WTC11 (cell line): Measurements from ENCODE around the gene NINL. TPM values are rescaled to one million over a fixed set of nuclear protein-coding genes. Genes with fewer than 3 reads are reported as not detected.

Experiments
- ATAC-seq: fragments of 200-7000 bp; cut with Tn5 transposase; 2 replicates; pipeline ENCODE4 v1.10.0; 2021; ENCODE audit warnings: mild to moderate bottlenecking, moderate library complexity
- CTCF ChIA-PET: fragments of 300-600 bp; sonication (Branson Sonifier 250); formaldehyde crosslinking; loops from one replicate; lab custom pipeline; 2021; ENCODE audit warnings: antibody characterized with exemption; lab: Charles Lee
- POLR2A ChIA-PET: fragments of 350-600 bp; sonication (Branson Sonifier 250); formaldehyde crosslinking; loops from one replicate; lab custom pipeline; 2021; ENCODE audit warnings: antibody characterized with exemption; lab: Charles Lee
- DNase-seq: peaks from one replicate; pipeline ENCODE4 v3.0.0; 2021; ENCODE audit warnings: low spot score
- H3K27ac Mint-ChIP-seq: 2 replicates; pipeline ENCODE4 v1.8.0; 2021; ENCODE audit warnings: mixed read lengths
- H3K27me3 Mint-ChIP-seq: 2 replicates; pipeline ENCODE4 v1.8.0; 2021; ENCODE audit warnings: low read depth, mild to moderate bottlenecking, moderate library complexity, mixed read lengths
- H3K36me3 Mint-ChIP-seq: 2 replicates; pipeline ENCODE4 v1.8.0; 2021; ENCODE audit warnings: mixed read lengths
- H3K4me1 Mint-ChIP-seq: 2 replicates; pipeline ENCODE4 v1.8.0; 2022; ENCODE audit warnings: mixed read lengths
- H3K4me3 Mint-ChIP-seq: 2 replicates; pipeline ENCODE4 v1.8.0; 2021; ENCODE audit warnings: mild to moderate bottlenecking, moderate library complexity, mixed read lengths
- H3K9me3 Mint-ChIP-seq: 2 replicates; pipeline ENCODE4 v1.8.0; 2021; ENCODE audit warnings: mixed read lengths
- ATF1 ChIP-seq: sonication (generic); formaldehyde crosslinking; IDR thresholded peaks from 2 replicates; pipeline ENCODE4 v1.8.1; 2023; ENCODE audit warnings: mild to moderate bottlenecking, moderate library complexity, missing genetic modification reagents
- ATF2 ChIP-seq: sonication (generic); formaldehyde crosslinking; IDR thresholded peaks from 2 replicates; pipeline ENCODE4 v1.8.1; 2022; ENCODE audit warnings: low read depth, missing genetic modification reagents, borderline replicate concordance
- ATF3 ChIP-seq: sonication (generic); formaldehyde crosslinking; conservative IDR thresholded peaks from 2 replicates; pipeline ENCODE4 v1.8.1; 2022; ENCODE audit warnings: mild to moderate bottlenecking, missing genetic modification reagents
- ATF6 ChIP-seq: sonication (generic); formaldehyde crosslinking; IDR thresholded peaks from 2 replicates; pipeline ENCODE4 v1.8.1; 2023; ENCODE audit warnings: mild to moderate bottlenecking, missing genetic modification reagents
- ESRRA ChIP-seq: sonication (generic); formaldehyde crosslinking; IDR thresholded peaks from 2 replicates; pipeline ENCODE4 v1.8.1; 2022; ENCODE audit warnings: mild to moderate bottlenecking, missing genetic modification reagents, borderline replicate concordance
- GABPB1 ChIP-seq: sonication (generic); formaldehyde crosslinking; IDR thresholded peaks from 2 replicates; pipeline ENCODE4 v1.8.1; 2023; ENCODE audit warnings: mild to moderate bottlenecking, missing genetic modification reagents
- MAX ChIP-seq: sonication (generic); formaldehyde crosslinking; IDR thresholded peaks from 2 replicates; pipeline ENCODE4 v1.8.0; 2022; ENCODE audit warnings: mild to moderate bottlenecking, missing genetic modification reagents
- MLX ChIP-seq: sonication (generic); formaldehyde crosslinking; IDR thresholded peaks from 2 replicates; pipeline ENCODE4 v1.8.1; 2023; ENCODE audit warnings: mild to moderate bottlenecking, missing genetic modification reagents, moderate library complexity
- NR3C1 ChIP-seq: sonication (generic); formaldehyde crosslinking; conservative IDR thresholded peaks from 2 replicates; pipeline ENCODE4 v1.8.1; 2023; ENCODE audit warnings: low read depth, mild to moderate bottlenecking, missing genetic modification reagents
- SP1 ChIP-seq: sonication (generic); formaldehyde crosslinking; conservative IDR thresholded peaks from 2 replicates; pipeline ENCODE4 v1.8.1; 2022; ENCODE audit warnings: missing genetic modification reagents
- STAT6 ChIP-seq: sonication (generic); formaldehyde crosslinking; conservative IDR thresholded peaks from 2 replicates; pipeline ENCODE4 v1.8.1; 2023; ENCODE audit warnings: mild to moderate bottlenecking, low read depth, missing genetic modification reagents, moderate library complexity
- ZNF121 ChIP-seq: sonication (generic); formaldehyde crosslinking; IDR thresholded peaks from 2 replicates; pipeline ENCODE4 v1.8.0; 2023; ENCODE audit warnings: missing genetic modification reagents
- ZNF281 ChIP-seq: sonication (generic); formaldehyde crosslinking; IDR thresholded peaks from 2 replicates; pipeline ENCODE4 v1.8.0; 2023; ENCODE audit warnings: mild to moderate bottlenecking, missing genetic modification reagents
- ZNF396 ChIP-seq: fragments of 250-450 bp; sonication (Bioruptor Pico); IDR thresholded peaks from 2 replicates; pipeline ENCODE4 v1.8.0; 2021; ENCODE audit warnings: mild to moderate bottlenecking, moderate library complexity, borderline replicate concordance
- ZNF425 ChIP-seq: fragments of 250-450 bp; sonication (Bioruptor Pico); conservative IDR thresholded peaks from 2 replicates; pipeline ENCODE4 v1.9.0; 2021; ENCODE audit warnings: mild to moderate bottlenecking
- ZNF512 ChIP-seq: sonication (generic); formaldehyde crosslinking; IDR thresholded peaks from 2 replicates; pipeline ENCODE4 v1.8.1; 2022; ENCODE audit warnings: missing genetic modification reagents, borderline replicate concordance
- total RNA-seq: library from RNA; stranded (reverse); gene quantifications from 3 replicates; pipeline ENCODE4 v1.2.3, GENCODE V29; 2021

The NINL gene
- total RNA-seq, 1 experiment from 2014 or later: 36.0 TPM

GRCh38 chr20:25527949-25528348 lies 57.4 kb downstream of the NINL start:
- CTCF ChIA-PET: no interaction called here
- peaks cover 24% of the 10 kb centered on the region for H3K9me3 Mint-ChIP-seq

GRCh38 chr20:25526446-25526845 lies 58.9 kb downstream of the NINL start:
- H3K9me3 Mint-ChIP-seq: peaks cover 19% of the 10 kb centered on the region
- no peak overlapping the region for H3K27ac Mint-ChIP-seq
- ATAC-seq (no peak), DNase-seq (no peak)
- CTCF ChIA-PET: no interaction called here
- H3K4me1 Mint-ChIP-seq: peaks cover 2% of the 10 kb centered on the region; the same call in 1 of the 2 replicates
- H3K27me3 Mint-ChIP-seq: peaks cover 3% of the 10 kb centered on the region; the same call in 1 of the 2 replicates
- peaks cover 47% of the 10 kb centered on the region for H3K36me3 Mint-ChIP-seq
- POLR2A ChIA-PET: no interaction called here
- H3K4me3 Mint-ChIP-seq: no peak overlapping the region
- 0 out of 2 replicates have a peak, but pooled peaks have one; percentile 9 for TF ChIP-seq GABPB1 (CRISPR knock-in tag)
- TF ChIP-seq ZNF512: no peak

More at GRCh38 chr20:25527949-25528348, 57.4 kb downstream of the NINL start:
- DNase-seq (no peak), ATAC-seq (no peak)
- H3K36me3 Mint-ChIP-seq: peaks cover 44% of the 10 kb centered on the region
- TF ChIP-seq MLX (CRISPR knock-in tag) (no peak), ZNF396 (no peak), ZNF425 (CRISPR knock-in tag) (no peak), SP1 (no peak), ATF3 (CRISPR knock-in tag) (no peak)
- POLR2A ChIA-PET: no interaction called here
- no peak overlapping the region for H3K4me3 Mint-ChIP-seq
- H3K27ac Mint-ChIP-seq: no peak overlapping the region
- peaks cover 9% of the 10 kb centered on the region for H3K4me1 Mint-ChIP-seq
- peaks cover 3% of the 10 kb centered on the region; the same call in 1 of the 2 replicates for H3K27me3 Mint-ChIP-seq

- ATAC-seq (no peak), DNase-seq (no peak)
- Mint-ChIP-seq H3K36me3 (peaks cover 46% of the 10 kb centered on the region), H3K9me3 (peaks cover 13% of the 10 kb centered on the region), H3K4me3 (no peak overlapping the region), H3K4me1 (no peaks in the 10 kb centered on the region), H3K27me3 (peaks cover 3% of the 10 kb centered on the region; the same call in 1 of the 2 replicates), H3K27ac (no peak overlapping the region)
- ChIA-PET CTCF (no interaction called here), POLR2A (no interaction called here)
- no peak for TF ChIP-seq ATF2 (CRISPR knock-in tag)
- no peak for TF ChIP-seq ZNF281 (CRISPR knock-in tag)
- TF ChIP-seq ATF6 (CRISPR knock-in tag): no peak
- no peak for TF ChIP-seq STAT6 (CRISPR knock-in tag)
- TF ChIP-seq NR3C1 (CRISPR knock-in tag): no peak
- TF ChIP-seq ATF1: no peak
- TF ChIP-seq ZNF121 (CRISPR knock-in tag): no peak
- no peak for TF ChIP-seq ESRRA (CRISPR knock-in tag)
- TF ChIP-seq MAX (CRISPR knock-in tag): no peak
Observed at GRCh38 chr20:25525867-25526266, 59.5 kb downstream of the NINL start.
